IMR-90 (cell line): ENCODE measurements around the gene PTPRN2.

Experiments used
- BHLHE40 ChIP-seq: fragments of 150-350 bp; IDR thresholded peaks from 2 replicates; pipeline ENCODE4 v1.6.1; 2016; ENCODE audit warnings: mild to moderate bottlenecking, low read depth, low read length
- CEBPB ChIP-seq: IDR thresholded peaks from 2 replicates; pipeline ENCODE4 v1.6.1; 2012; ENCODE audit warnings: low read depth, low read length, improper control_type of control experiment
- ELK1 ChIP-seq: fragments of 150-350 bp; IDR thresholded peaks from 2 replicates; pipeline ENCODE4 v1.6.1; 2016; ENCODE audit warnings: low read depth, mild to moderate bottlenecking, low read length, moderate library complexity, borderline replicate concordance
- FOS ChIP-seq: fragments of 150-350 bp; IDR thresholded peaks from 2 replicates; pipeline ENCODE4 v1.6.1; 2016; ENCODE audit warnings: low read depth, low read length
- MAFK ChIP-seq: IDR thresholded peaks from 2 replicates; pipeline ENCODE4 v1.6.1; 2012; ENCODE audit warnings: low read depth, low read length, improper control_type of control experiment
- MAZ ChIP-seq: IDR thresholded peaks from 2 replicates; pipeline ENCODE4 v1.6.1; 2012; ENCODE audit warnings: low read depth, mild to moderate bottlenecking, low read length, improper control_type of control experiment, moderate library complexity, borderline replicate concordance
- POLR2A ChIP-seq: IDR thresholded peaks from 2 replicates; pipeline ENCODE4 v1.6.1; 2012; ENCODE audit warnings: mild to moderate bottlenecking, low read depth, low read length
- RCOR1 ChIP-seq: IDR thresholded peaks from 2 replicates; pipeline ENCODE4 v1.6.1; 2012; ENCODE audit warnings: mild to moderate bottlenecking, low read length, improper control_type of control experiment; ENCODE audit not compliant: insufficient replicate concordance
- RFX5 ChIP-seq: IDR thresholded peaks from 2 replicates; pipeline ENCODE4 v1.8.0; 2012; ENCODE audit warnings: low read depth, mild to moderate bottlenecking, low read length, moderate library complexity
- SMC3 ChIP-seq: fragments of 150-350 bp; IDR thresholded peaks from 2 replicates; pipeline ENCODE4 v1.6.1; 2016; ENCODE audit warnings: low read depth, mild to moderate bottlenecking, antibody characterized with exemption, low read length, moderate library complexity
- TF ChIP-seq, protein P1 (sequence below): conservative IDR thresholded peaks from 2 replicates; pipeline ENCODE4 v1.5.1; 2012; ENCODE audit warnings: mild to moderate bottlenecking, low read depth, low read length, improper control_type of control experiment
- TF ChIP-seq, protein P2 (sequence below): fragments of 150-350 bp; IDR thresholded peaks from 2 replicates; pipeline ENCODE4 v1.6.1; 2017; ENCODE audit warnings: mild to moderate bottlenecking, antibody characterized with exemption, low read length, low read depth

GRCh38 chr7:157599491-157599890 lies 988.1 kb downstream of the PTPRN2 start:
- no peak for TF ChIP-seq POLR2A
- TF ChIP-seq, protein P1, sequence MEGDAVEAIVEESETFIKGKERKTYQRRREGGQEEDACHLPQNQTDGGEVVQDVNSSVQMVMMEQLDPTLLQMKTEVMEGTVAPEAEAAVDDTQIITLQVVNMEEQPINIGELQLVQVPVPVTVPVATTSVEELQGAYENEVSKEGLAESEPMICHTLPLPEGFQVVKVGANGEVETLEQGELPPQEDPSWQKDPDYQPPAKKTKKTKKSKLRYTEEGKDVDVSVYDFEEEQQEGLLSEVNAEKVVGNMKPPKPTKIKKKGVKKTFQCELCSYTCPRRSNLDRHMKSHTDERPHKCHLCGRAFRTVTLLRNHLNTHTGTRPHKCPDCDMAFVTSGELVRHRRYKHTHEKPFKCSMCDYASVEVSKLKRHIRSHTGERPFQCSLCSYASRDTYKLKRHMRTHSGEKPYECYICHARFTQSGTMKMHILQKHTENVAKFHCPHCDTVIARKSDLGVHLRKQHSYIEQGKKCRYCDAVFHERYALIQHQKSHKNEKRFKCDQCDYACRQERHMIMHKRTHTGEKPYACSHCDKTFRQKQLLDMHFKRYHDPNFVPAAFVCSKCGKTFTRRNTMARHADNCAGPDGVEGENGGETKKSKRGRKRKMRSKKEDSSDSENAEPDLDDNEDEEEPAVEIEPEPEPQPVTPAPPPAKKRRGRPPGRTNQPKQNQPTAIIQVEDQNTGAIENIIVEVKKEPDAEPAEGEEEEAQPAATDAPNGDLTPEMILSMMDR: no peak
- no peak for TF ChIP-seq MAZ
- no peak for TF ChIP-seq CEBPB
- TF ChIP-seq, protein P2, sequence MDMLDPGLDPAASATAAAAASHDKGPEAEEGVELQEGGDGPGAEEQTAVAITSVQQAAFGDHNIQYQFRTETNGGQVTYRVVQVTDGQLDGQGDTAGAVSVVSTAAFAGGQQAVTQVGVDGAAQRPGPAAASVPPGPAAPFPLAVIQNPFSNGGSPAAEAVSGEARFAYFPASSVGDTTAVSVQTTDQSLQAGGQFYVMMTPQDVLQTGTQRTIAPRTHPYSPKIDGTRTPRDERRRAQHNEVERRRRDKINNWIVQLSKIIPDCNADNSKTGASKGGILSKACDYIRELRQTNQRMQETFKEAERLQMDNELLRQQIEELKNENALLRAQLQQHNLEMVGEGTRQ: no peak
- no peak for TF ChIP-seq BHLHE40
- no peak for TF ChIP-seq ELK1
- TF ChIP-seq RCOR1: no peak
- TF ChIP-seq SMC3: no peak
- TF ChIP-seq FOS: no peak
- no peak for TF ChIP-seq MAFK
- TF ChIP-seq RFX5: no peak
